Activated T-cell treated with anti-CD3 and anti-CD28 coated beads, Interleukin-2, amount 50 U/mL, for 24 hours (primary cell): ENCODE measurements around the gene THEM5.
A peak's percentile ranks its signal among the peaks of the same experiment; 100 is the strongest.
"Not testable (repeated sequence)": the region's sequence is repeated elsewhere in the genome, so short reads cannot be mapped to it uniquely, and the experiment has no call there.

Experiments
- DNase-seq: peaks from one replicate; pipeline ENCODE4 v3.0.0-alpha.2; 2020
- H3K27ac Mint-ChIP-seq: 2 replicates; pipeline ENCODE4 v1.8.0; 2020; ENCODE audit warnings: mild to moderate bottlenecking, mixed read lengths
- H3K27me3 Mint-ChIP-seq: 2 replicates; pipeline ENCODE4 v1.8.0; 2020; ENCODE audit warnings: mixed read lengths
- H3K36me3 Mint-ChIP-seq: 2 replicates; pipeline ENCODE4 v1.8.0; 2020; ENCODE audit warnings: low read depth, mixed read lengths
- H3K4me1 Mint-ChIP-seq: 2 replicates; pipeline ENCODE4 v1.8.0; 2020; ENCODE audit warnings: low read depth, mixed read lengths
- H3K4me3 Mint-ChIP-seq: 2 replicates; pipeline ENCODE4 v1.8.0; 2020; ENCODE audit warnings: mild to moderate bottlenecking, moderate library complexity, mixed read lengths
- H3K9me3 Mint-ChIP-seq: 2 replicates; pipeline ENCODE4 v1.8.0; 2020; ENCODE audit warnings: mixed read lengths

Gene THEM5

GRCh38 chr1:151853411-151853943, at the start of gene THEM5:
THEM5 (minus strand) TSS chr1:151853712; CDS start chr1:151853565, 147 bp downstream.
- no peak for DNase-seq
- peaks cover 11% of the 10 kb centered on the region for H3K4me1 Mint-ChIP-seq
- H3K27me3 Mint-ChIP-seq = no peaks in the 10 kb centered on the region
- peaks cover 28% of the 10 kb centered on the region for H3K36me3 Mint-ChIP-seq
- no peak within 1 kb of the TSS for H3K4me3 Mint-ChIP-seq
- H3K9me3 Mint-ChIP-seq = no peaks in the 10 kb centered on the region
- no peak within 1 kb of the TSS for H3K27ac Mint-ChIP-seq

DNA sequence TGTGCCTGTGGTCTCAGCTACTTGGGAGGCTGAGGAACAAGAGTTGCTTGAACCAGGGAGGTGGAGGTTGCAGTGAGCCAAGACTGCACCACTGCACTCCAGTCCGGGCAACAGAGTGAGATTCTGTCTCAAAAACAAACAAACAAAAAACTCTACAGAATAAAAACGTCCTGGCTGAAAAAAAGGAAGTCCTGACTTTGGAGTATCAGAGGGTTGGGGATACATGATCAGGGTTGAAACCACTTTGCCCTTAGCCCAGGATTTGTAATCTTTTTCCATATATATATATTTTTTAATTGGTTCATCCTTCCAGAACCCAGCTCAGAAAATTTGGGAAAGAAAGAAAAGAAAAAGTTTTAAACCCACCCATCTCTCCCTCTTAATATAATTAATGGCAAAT, 49.3 kb upstream of the THEM5 start:
- Mint-ChIP-seq H3K27me3 (no peaks in the 10 kb centered on the region), H3K4me1 (peaks cover 82% of the 10 kb centered on the region), H3K4me3 (no peak overlapping the region), H3K9me3 (peaks cover 38% of the 10 kb centered on the region), H3K36me3 (peaks cover 88% of the 10 kb centered on the region), H3K27ac (no peak overlapping the region)
- DNase-seq = no peak

- not testable (repeated sequence) for H3K4me3 Mint-ChIP-seq, H3K27ac Mint-ChIP-seq, DNase-seq, H3K27me3 Mint-ChIP-seq
- Mint-ChIP-seq H3K9me3 (peaks cover 26% of the 10 kb centered on the region), H3K4me1 (peaks cover 82% of the 10 kb centered on the region), H3K36me3 (peaks cover 87% of the 10 kb centered on the region)
Measured at GRCh38 chr1:151900804-151901203, 47.3 kb upstream of the THEM5 start.

DNA sequence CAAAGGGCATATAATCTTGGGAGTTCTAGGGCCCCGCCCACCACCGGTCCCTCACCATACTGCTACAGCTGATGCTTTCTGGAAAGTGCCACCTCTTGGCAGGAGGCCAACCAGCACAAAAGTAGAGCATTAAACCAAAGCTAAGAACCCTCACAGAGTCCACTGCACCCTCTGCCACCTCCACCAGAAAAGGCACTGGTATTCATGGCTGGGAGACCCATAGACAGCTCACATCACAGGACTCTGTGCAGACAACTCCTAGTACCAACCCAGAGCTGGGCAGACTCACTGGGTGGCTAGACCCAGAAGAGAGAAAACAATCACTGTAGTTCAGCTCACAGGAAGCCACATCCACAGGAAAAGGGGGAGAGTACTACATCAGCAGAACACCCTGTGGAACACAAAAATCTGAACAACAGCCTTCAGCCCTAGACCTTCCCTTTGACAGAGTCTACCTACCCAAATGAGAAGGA, 45.0 kb upstream of the THEM5 start:
- H3K27ac Mint-ChIP-seq = peak overlapping the region; percentile 88
- peaks cover 26% of the 10 kb centered on the region for H3K9me3 Mint-ChIP-seq
- H3K36me3 Mint-ChIP-seq = peaks cover 88% of the 10 kb centered on the region
- DNase-seq = peak; percentile 53
- no peaks in the 10 kb centered on the region for H3K27me3 Mint-ChIP-seq
- peak overlapping the region; percentile 49 for H3K4me3 Mint-ChIP-seq
- peaks cover 71% of the 10 kb centered on the region for H3K4me1 Mint-ChIP-seq

DNA sequence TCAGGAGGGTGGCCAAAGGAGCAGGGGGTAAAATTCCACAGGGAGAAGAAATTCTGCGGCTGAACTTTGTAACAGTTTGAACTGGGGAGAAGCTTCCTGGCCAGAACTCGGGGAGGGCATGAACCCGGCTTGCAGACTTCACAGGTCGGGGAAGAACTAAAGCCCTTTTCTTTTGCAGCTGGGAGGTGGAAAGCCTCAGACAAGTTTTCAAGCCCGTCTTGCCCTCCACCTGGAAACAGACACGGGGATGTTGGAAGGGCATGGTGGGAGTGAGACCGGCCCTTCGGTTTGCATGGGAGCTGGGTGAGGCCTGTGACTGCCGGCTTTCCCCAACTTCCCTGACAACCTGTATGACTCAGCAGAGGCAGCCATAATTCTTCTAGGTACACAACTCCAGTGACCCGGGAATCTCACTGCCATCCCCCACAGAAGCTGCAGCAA, 44.5 kb upstream of the THEM5 start:
- Mint-ChIP-seq H3K4me1 (peaks cover 73% of the 10 kb centered on the region), H3K9me3 (peaks cover 26% of the 10 kb centered on the region), H3K27ac (peak overlapping the region; percentile 88), H3K27me3 (no peaks in the 10 kb centered on the region), H3K4me3 (peak overlapping the region; percentile 49), H3K36me3 (peaks cover 88% of the 10 kb centered on the region)
- DNase-seq = peak; percentile 39

DNA sequence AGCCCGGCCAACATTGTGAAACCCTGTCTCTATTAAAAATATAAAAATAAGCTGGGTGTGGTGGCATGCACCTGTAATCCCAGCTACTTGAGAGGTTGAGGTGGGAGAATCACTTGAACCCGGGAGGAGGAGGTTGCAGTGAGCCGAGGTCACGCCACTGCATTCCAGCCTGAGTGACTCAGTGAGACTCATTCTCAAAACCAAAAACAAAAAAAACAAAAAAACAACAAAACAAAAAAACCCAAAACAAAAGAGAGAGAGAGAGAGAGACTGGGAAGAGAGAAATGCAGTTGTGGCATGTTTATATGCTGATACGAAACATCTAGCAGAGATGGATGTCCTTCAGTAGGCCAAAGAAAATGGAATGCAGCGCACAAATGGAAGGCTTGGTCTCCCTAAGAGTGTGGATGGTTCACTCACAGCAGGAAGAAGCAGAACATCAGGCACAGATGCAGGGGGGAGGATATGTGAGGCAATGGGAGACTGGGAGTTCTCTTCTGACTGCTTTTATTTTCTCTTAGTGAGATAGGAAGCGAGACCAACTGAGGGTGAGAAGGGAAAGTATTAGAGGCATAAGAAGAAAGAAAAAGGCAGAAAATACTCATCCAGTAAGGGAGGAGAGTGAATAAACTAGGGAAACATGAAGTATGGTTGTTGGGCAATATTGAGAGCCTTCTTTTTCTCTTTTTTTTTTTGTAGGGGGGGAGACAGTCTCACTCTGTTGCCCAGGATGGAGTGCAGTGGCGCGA, 39.8 kb upstream of the THEM5 start:
- Mint-ChIP-seq H3K9me3 (no peaks in the 10 kb centered on the region), H3K4me1 (peaks cover 61% of the 10 kb centered on the region), H3K4me3 (no peak overlapping the region), H3K27ac (peak overlapping the region; percentile 35), H3K36me3 (peaks cover 86% of the 10 kb centered on the region), H3K27me3 (no peaks in the 10 kb centered on the region)
- no peak for DNase-seq

- Mint-ChIP-seq H3K27ac (peak overlapping the region; percentile 50), H3K9me3 (no peaks in the 10 kb centered on the region), H3K36me3 (peaks cover 89% of the 10 kb centered on the region), H3K27me3 (no peaks in the 10 kb centered on the region), H3K4me3 (no peak overlapping the region), H3K4me1 (peaks cover 49% of the 10 kb centered on the region)
- DNase-seq = no peak
Measured at GRCh38 chr1:151892190-151892589, 38.7 kb upstream of the THEM5 start.

- no peaks in the 10 kb centered on the region for H3K27me3 Mint-ChIP-seq
- peaks cover 90% of the 10 kb centered on the region for H3K36me3 Mint-ChIP-seq
- peaks cover 42% of the 10 kb centered on the region for H3K4me1 Mint-ChIP-seq
- H3K9me3 Mint-ChIP-seq = no peaks in the 10 kb centered on the region
- H3K4me3 Mint-ChIP-seq = no peak overlapping the region
- DNase-seq = no peak
- H3K27ac Mint-ChIP-seq = peak overlapping the region; percentile 50
Measured at GRCh38 chr1:151891512-151891911, 38.0 kb upstream of the THEM5 start.

GRCh38 chr1:151888972-151889570, 35.6 kb upstream of the THEM5 start:
- H3K27me3 Mint-ChIP-seq = no peaks in the 10 kb centered on the region
- H3K4me1 Mint-ChIP-seq = peaks cover 30% of the 10 kb centered on the region
- H3K27ac Mint-ChIP-seq = no peak overlapping the region
- no peak overlapping the region for H3K4me3 Mint-ChIP-seq
- no peak for DNase-seq
- peaks cover 83% of the 10 kb centered on the region for H3K36me3 Mint-ChIP-seq
- H3K9me3 Mint-ChIP-seq = no peaks in the 10 kb centered on the region

- Mint-ChIP-seq H3K4me3 (no peak overlapping the region), H3K27ac (no peak overlapping the region), H3K4me1 (peaks cover 14% of the 10 kb centered on the region), H3K9me3 (no peaks in the 10 kb centered on the region), H3K27me3 (no peaks in the 10 kb centered on the region), H3K36me3 (peaks cover 73% of the 10 kb centered on the region)
- no peak for DNase-seq
Measured at GRCh38 chr1:151887028-151887427, 33.5 kb upstream of the THEM5 start.

GRCh38 chr1:151885479-151885878, 32.0 kb upstream of the THEM5 start:
- H3K27ac Mint-ChIP-seq = no peak overlapping the region
- peaks cover 1% of the 10 kb centered on the region for H3K4me1 Mint-ChIP-seq
- no peak overlapping the region for H3K4me3 Mint-ChIP-seq
- no peaks in the 10 kb centered on the region for H3K27me3 Mint-ChIP-seq
- no peak for DNase-seq
- H3K36me3 Mint-ChIP-seq = peaks cover 67% of the 10 kb centered on the region
- H3K9me3 Mint-ChIP-seq = no peaks in the 10 kb centered on the region

GRCh38 chr1:151884879-151885278, 31.4 kb upstream of the THEM5 start:
- not testable (repeated sequence) for H3K4me3 Mint-ChIP-seq

DNA sequence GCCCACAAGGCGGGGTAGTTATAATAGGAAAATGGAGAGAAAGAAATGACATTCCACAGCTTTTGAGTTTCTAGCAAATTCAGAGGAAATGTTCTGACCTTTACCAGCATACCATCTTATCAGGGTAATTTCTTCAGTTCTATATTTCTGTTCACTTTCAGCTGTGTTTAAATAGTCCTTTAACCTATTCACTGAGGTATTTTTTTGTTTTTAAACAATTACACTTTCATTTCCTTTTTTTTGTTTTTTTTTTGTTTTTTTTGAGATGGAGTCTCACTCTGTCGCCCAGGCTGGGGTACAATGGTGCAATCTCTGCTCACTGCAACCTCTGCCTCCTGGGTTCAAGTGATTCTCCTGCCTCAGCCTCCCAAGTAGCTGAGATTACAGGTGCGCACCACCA, 30.9 kb upstream of the THEM5 start:
- not testable (repeated sequence) for H3K27ac Mint-ChIP-seq, H3K4me3 Mint-ChIP-seq, H3K27me3 Mint-ChIP-seq, H3K9me3 Mint-ChIP-seq, H3K4me1 Mint-ChIP-seq, DNase-seq
- peaks cover 61% of the 10 kb centered on the region for H3K36me3 Mint-ChIP-seq

More at GRCh38 chr1:151884879-151885278, 31.4 kb upstream of the THEM5 start:
- not testable (repeated sequence) for H3K27ac Mint-ChIP-seq, DNase-seq, H3K9me3 Mint-ChIP-seq, H3K27me3 Mint-ChIP-seq, H3K4me1 Mint-ChIP-seq
- H3K36me3 Mint-ChIP-seq = peaks cover 63% of the 10 kb centered on the region

DNA sequence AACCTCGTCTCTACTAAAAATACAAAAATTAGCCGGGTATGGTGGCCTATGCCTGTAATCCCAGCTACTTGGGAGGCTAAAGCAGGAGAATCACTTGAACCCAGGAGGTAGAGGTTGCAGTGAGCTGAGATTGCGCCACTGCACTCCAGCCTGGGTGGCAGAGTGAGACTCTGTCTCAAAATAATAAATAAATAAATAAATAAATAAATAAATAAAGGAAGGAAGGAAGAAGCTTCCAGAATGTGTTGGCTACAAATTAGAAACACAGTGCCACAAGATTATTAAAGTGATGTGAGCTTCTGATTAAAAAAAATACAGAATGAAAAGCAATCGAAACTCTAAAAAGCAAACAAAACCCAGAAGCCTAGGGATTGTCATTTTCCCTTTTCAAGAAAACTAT, 30.4 kb upstream of the THEM5 start:
- not testable (repeated sequence) for H3K4me3 Mint-ChIP-seq, H3K9me3 Mint-ChIP-seq, DNase-seq, H3K4me1 Mint-ChIP-seq, H3K27ac Mint-ChIP-seq, H3K27me3 Mint-ChIP-seq
- peaks cover 56% of the 10 kb centered on the region for H3K36me3 Mint-ChIP-seq

- not testable (repeated sequence) for DNase-seq, H3K27ac Mint-ChIP-seq
- peaks cover 59% of the 10 kb centered on the region for H3K36me3 Mint-ChIP-seq
Measured at GRCh38 chr1:151882918-151883317, 29.4 kb upstream of the THEM5 start.

More at GRCh38 chr1:151882918-151883317, 29.4 kb upstream of the THEM5 start:
- H3K27me3 Mint-ChIP-seq, H3K9me3 Mint-ChIP-seq, H3K4me3 Mint-ChIP-seq, H3K4me1 Mint-ChIP-seq: not testable (repeated sequence)
